H1 (cell line): Measurements from ENCODE around the gene CRISPLD2. TPM values are rescaled to one million over a fixed set of nuclear protein-coding genes. Genes with fewer than 3 reads are reported as not detected.

Experiments
- CTCF ChIA-PET: fragments of 300-600 bp; sonication (Branson Sonifier 250); formaldehyde crosslinking; loops from one replicate; lab custom pipeline; 2021; ENCODE audit not compliant: partially characterized antibody; lab: Charles Lee
- POLR2A ChIA-PET: fragments of 300-600 bp; sonication (Branson Sonifier 250); formaldehyde crosslinking; loops from one replicate; lab custom pipeline; 2021; ENCODE audit warnings: inconsistent platforms; ENCODE audit not compliant: partially characterized antibody; lab: Charles Lee
- DNase-seq, 2 experiments: peaks; one replicate each; pipeline versions ENCODE4 v3.0.0 to v3.0.0-alpha.2; 2010 to 2022; ENCODE audit warnings: low spot score in 2 of 2, low read depth in 1 of 2, mixed read lengths in 1 of 2
- FAIRE-seq: peaks from 2 replicates; lab custom pipeline; 2011; peaks lifted over from hg19 to GRCh38; lab: Jason Lieb, UNC
- H2AFZ ChIP-seq: 2 replicates; pipeline ENCODE4 v1.8.1; 2012; ENCODE audit warnings: low read length, inconsistent platforms
- H2AK5ac ChIP-seq: 2 replicates; pipeline ENCODE4 v1.6.1; 2013; ENCODE audit warnings: low read depth, low read length
- H2BK120ac ChIP-seq: replicated peaks from 2 replicates; pipeline ENCODE3; 2013; ENCODE audit warnings: low read depth, low read length, inconsistent platforms
- H2BK12ac ChIP-seq: 2 replicates; pipeline ENCODE4 v1.6.1; 2013; ENCODE audit warnings: low read depth, low read length
- H2BK15ac ChIP-seq: 2 replicates; pipeline ENCODE4 v1.6.1; 2013; ENCODE audit warnings: low read length
- H2BK20ac ChIP-seq: 2 replicates; pipeline ENCODE4 v1.6.1; 2013; ENCODE audit warnings: low read length
- H2BK5ac ChIP-seq: 2 replicates; pipeline ENCODE4 v1.6.1; 2013; ENCODE audit warnings: low read depth, low read length
- H3K14ac ChIP-seq: 2 replicates; pipeline ENCODE4 v1.6.1; 2013; ENCODE audit warnings: inconsistent platforms; ENCODE audit not compliant: insufficient read length
- H3K18ac ChIP-seq: 2 replicates; pipeline ENCODE4 v1.6.1; 2013; ENCODE audit warnings: low read length; ENCODE audit errors: extremely low read depth
- H3K23ac ChIP-seq: 2 replicates; pipeline ENCODE4 v1.6.1; 2013; ENCODE audit warnings: inconsistent platforms; ENCODE audit not compliant: insufficient read length
- H3K23me2 ChIP-seq: 2 replicates; pipeline ENCODE4 v1.6.1; 2013; ENCODE audit warnings: low read depth, low read length
- H3K27ac ChIP-seq: 2 replicates; pipeline ENCODE4 v1.6.1; 2011; ENCODE audit warnings: low read depth, low read length, inconsistent platforms
- H3K27me3 ChIP-seq, 4 experiments: replicated peaks in 1 of 4; 1 replicate in 1 of 4; 2 replicates in 3 of 4; pipeline versions ENCODE4 v1.6.1 to v1.8.1; 2011 to 2013; ENCODE audit warnings: low read length in 3 of 4, mild to moderate bottlenecking in 3 of 4, inconsistent platforms in 2 of 4, mixed read lengths in 2 of 4, moderate library complexity in 1 of 4; ENCODE audit not compliant: control insufficient read depth in 3 of 4, insufficient read depth in 3 of 4; ENCODE audit errors: extremely low read depth in 1 of 4
- H3K36me3 ChIP-seq, 4 experiments: 2 replicates each; pipeline versions ENCODE4 v1.6.1 to v1.8.1; 2011 to 2013; ENCODE audit warnings: mild to moderate bottlenecking in 4 of 4, low read length in 3 of 4, moderate library complexity in 2 of 4, control low read depth in 1 of 4, inconsistent platforms in 1 of 4; ENCODE audit not compliant: insufficient read depth in 4 of 4, control insufficient read depth in 2 of 4
- H3K4ac ChIP-seq: replicated peaks from 2 replicates; pipeline ENCODE3; 2013; ENCODE audit warnings: low read length, low read depth, mixed read lengths, inconsistent platforms; ENCODE audit not compliant: insufficient read length
- H3K4me1 ChIP-seq, 4 experiments: replicated peaks in 1 of 4; 1 replicate in 1 of 4; 2 replicates in 3 of 4; pipeline versions ENCODE4 v1.6.1 to v1.8.1; 2011 to 2013; ENCODE audit warnings: low read length in 3 of 4, inconsistent platforms in 2 of 4, mixed read lengths in 1 of 4; ENCODE audit not compliant: insufficient read depth in 4 of 4, control insufficient read depth in 3 of 4
- H3K4me2 ChIP-seq, 2 experiments: 2 replicates each; pipeline versions ENCODE4 v1.6.1 to v1.8.1; 2011 to 2013; ENCODE audit warnings: low read depth in 2 of 2, low read length in 2 of 2, control low read depth in 1 of 2, inconsistent platforms in 1 of 2, mild to moderate bottlenecking in 1 of 2; ENCODE audit not compliant: insufficient read depth in 1 of 2
- H3K4me3 ChIP-seq, 4 experiments: fragments of 200-600, 300-600 bp in 1 of 4; sonication (generic), shearing (Covaris generic), sonication (Bioruptor Twin) in 1 of 4; 2 replicates each; pipeline versions ENCODE4 v1.5.1 to v1.8.1; 2011 to 2016; ENCODE audit warnings: low read length in 4 of 4, low read depth in 3 of 4, control low read depth in 2 of 4, inconsistent platforms in 2 of 4, mild to moderate bottlenecking in 2 of 4, mixed read lengths in 1 of 4, moderate library complexity in 1 of 4; ENCODE audit not compliant: insufficient read depth in 2 of 4; ENCODE audit errors: extremely low read depth in 1 of 4
- H3K56ac ChIP-seq: replicated peaks from 2 replicates; pipeline ENCODE3; 2013; ENCODE audit warnings: low read depth, mild to moderate bottlenecking, mixed read lengths, low read length, inconsistent platforms; ENCODE audit not compliant: insufficient read length
- H3K79me1 ChIP-seq: 2 replicates; pipeline ENCODE4 v1.6.1; 2013; ENCODE audit warnings: low read depth, low read length, control low read depth
- H3K79me2 ChIP-seq, 2 experiments: 2 replicates each; pipeline versions ENCODE4 v1.6.1 to v1.8.1; 2012 to 2013; ENCODE audit warnings: low read length in 2 of 2, mild to moderate bottlenecking in 2 of 2, inconsistent platforms in 1 of 2; ENCODE audit not compliant: insufficient read depth in 2 of 2, control insufficient read depth in 1 of 2
- H3K9ac ChIP-seq, 4 experiments: replicated peaks in 1 of 4; 1 replicate in 1 of 4; 2 replicates in 3 of 4; pipeline versions ENCODE4 v1.6.1 to v1.8.1; 2011 to 2013; ENCODE audit warnings: low read depth in 3 of 4, low read length in 3 of 4, control low read depth in 2 of 4, mild to moderate bottlenecking in 2 of 4, moderate library complexity in 2 of 4, inconsistent platforms in 1 of 4; ENCODE audit errors: extremely low read depth in 1 of 4
- H3K9me3 ChIP-seq, 2 experiments: 2 replicates each; pipeline versions ENCODE4 v1.6.1 to v1.8.1; 2012 to 2013; ENCODE audit warnings: mild to moderate bottlenecking in 2 of 2, moderate library complexity in 2 of 2, control low read depth in 1 of 2, inconsistent platforms in 1 of 2, low read depth in 1 of 2, low read length in 1 of 2, mixed read lengths in 1 of 2; ENCODE audit not compliant: insufficient read depth in 2 of 2
- H4K20me1 ChIP-seq, 2 experiments: replicated peaks in 1 of 2; 2 replicates each; pipeline versions ENCODE3 to v1.8.1; 2011 to 2013; ENCODE audit warnings: inconsistent platforms in 2 of 2, low read length in 2 of 2, mild to moderate bottlenecking in 1 of 2; ENCODE audit not compliant: insufficient read depth in 2 of 2, control insufficient read depth in 1 of 2
- H4K5ac ChIP-seq: 2 replicates; pipeline ENCODE4 v1.6.1; 2013; ENCODE audit warnings: low read length, low read depth, mixed read lengths, inconsistent platforms; ENCODE audit not compliant: insufficient read length
- H4K8ac ChIP-seq: 2 replicates; pipeline ENCODE4 v1.8.0; 2013; ENCODE audit warnings: mild to moderate bottlenecking, moderate library complexity, low read length, inconsistent platforms; ENCODE audit not compliant: insufficient read depth; ENCODE audit errors: extremely low read depth
- H4K91ac ChIP-seq: replicated peaks from 2 replicates; pipeline ENCODE3; 2013; ENCODE audit warnings: low read length, mixed read lengths, inconsistent platforms; ENCODE audit not compliant: insufficient read length
- CBX8 ChIP-seq: fragments of 300-800, 300-1000 bp; sonication (generic); IDR thresholded peaks from 2 replicates; pipeline ENCODE4 v1.7.1; 2016; ENCODE audit warnings: low read depth, low read length, borderline replicate concordance
- EGR1 ChIP-seq: IDR thresholded peaks from 2 replicates; pipeline ENCODE4 v1.6.1; 2011; ENCODE audit warnings: low read depth, low read length, borderline replicate concordance
- PHF8 ChIP-seq: fragments of 200-600 bp; sonication (generic); conservative IDR thresholded peaks from 2 replicates; pipeline ENCODE4 v1.7.1; 2012; ENCODE audit warnings: low read depth, mild to moderate bottlenecking, inconsistent platforms, low read length, moderate library complexity
- RXRA ChIP-seq: IDR thresholded peaks from 2 replicates; pipeline ENCODE4 v1.6.1; 2011; ENCODE audit warnings: low read depth, mild to moderate bottlenecking, low read length, moderate library complexity; ENCODE audit not compliant: insufficient read depth
- SP4 ChIP-seq: IDR thresholded peaks from 2 replicates; pipeline ENCODE4 v1.6.1; 2012; ENCODE audit warnings: low read length, inconsistent platforms
- SUZ12 ChIP-seq: fragments of 200-600 bp; sonication (generic); IDR thresholded peaks from 2 replicates; pipeline ENCODE4 v1.6.1; 2012; ENCODE audit warnings: mild to moderate bottlenecking, inconsistent platforms, low read length, moderate library complexity, mixed read lengths
- WGBS, 2 experiments: shearing (Covaris generic) in 1 of 2; methylation state at CpG; one replicate each; pipeline versions ENCODE4 v1.1.6 to v1.1.7; 2013 to 2015; ENCODE audit warnings: low lambda C conversion rate in 2 of 2, mixed read lengths in 2 of 2, inconsistent platforms in 1 of 2, low coverage in 1 of 2, missing lambda C conversion rate in 1 of 2; ENCODE audit not compliant: insufficient replicate concordance in 2 of 2, insufficient coverage in 1 of 2, insufficient read length in 1 of 2; ENCODE audit errors: extremely low coverage in 1 of 2, missing lambda C conversion rate in 1 of 2; 5-methylcytosine and 5-hydroxymethylcytosine counted together
- polyA plus RNA-seq, 7 experiments: library from polyadenylated mRNA; depleted of rRNA in 3 of 7; stranded (reverse) in 5 of 7; unstranded in 2 of 7; fragments of >200 nt in 5 of 7; fragments of 200-250 nt in 2 of 7; gene quantifications; 1 replicate in 5 of 7; 2 replicates in 1 of 7; 4 replicates in 1 of 7; pipeline versions ENCODE4 v1.2.1 to v1.2.3, GENCODE V29; 2011 to 2013; ENCODE audit warnings: missing spikeins in 2 of 7, mixed read lengths in 2 of 7
- total RNA-seq: library from RNA; stranded (reverse); fragmentation: NEBNext Ultra II Directional; extraction: Animal tissue kit (Norgen Biotek cat#: 25700); gene quantifications from 2 replicates; pipeline ENCODE4 v1.2.1, GENCODE V29; 2021

CRISPLD2 gene
- total and polyA plus RNA-seq, 2 of the 8 experiments (the other 6 are each of a cell fraction or from before 2014, with no cell fraction given), result 2.7 to 5.1 TPM

DNA sequence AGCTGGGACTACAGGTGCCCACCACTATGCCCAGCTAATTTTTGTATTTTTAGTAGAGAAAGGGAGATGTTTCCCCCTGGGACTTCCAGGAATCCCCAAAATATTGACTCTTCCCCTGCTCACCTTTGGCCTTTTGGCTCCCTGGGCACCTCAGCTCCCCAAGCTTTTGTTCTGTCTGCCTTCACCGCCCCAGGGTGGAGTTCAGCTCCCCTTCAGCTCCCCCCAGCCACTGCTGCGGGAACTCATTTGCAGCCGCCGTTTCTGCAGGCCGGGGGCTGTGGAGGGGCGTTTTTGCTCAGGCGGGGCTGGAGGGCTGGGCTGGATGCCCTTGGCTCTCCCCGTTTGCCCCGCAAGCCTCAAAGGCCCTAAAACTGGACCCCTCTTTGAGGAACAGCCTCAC is 47.9 kb downstream of the CRISPLD2 start:
- no peak overlapping the region for H3K4me2 ChIP-seq
- TF ChIP-seq PHF8 (no peak), SUZ12 (no peak), CBX8 (no peak), SP4 (no peak), EGR1 (no peak), RXRA (no peak)
- no peak for FAIRE-seq

More for the DNA sequence above, 47.9 kb downstream of the CRISPLD2 start:
- DNase-seq, result no peak
- Histone ChIP-seq H3K9ac (no peak overlapping the region), H3K14ac (no peak overlapping the region), H2AK5ac (no peak overlapping the region), H3K56ac (no peak overlapping the region), H3K27me3 (no peaks in the 10 kb centered on the region), H4K8ac (no peak overlapping the region), H4K5ac (no peak overlapping the region), H3K4ac (no peak overlapping the region), H2AFZ (no peak overlapping the region), H3K18ac (no peak overlapping the region), H3K4me3 (no peak overlapping the region), H3K23me2 (no peaks in the 10 kb centered on the region; the same call in 1 of the 2 replicates), H3K27ac (no peak overlapping the region), H2BK5ac (no peak overlapping the region), H3K79me1 (no peaks in the 10 kb centered on the region), H2BK20ac (no peak overlapping the region), H2BK15ac (no peak overlapping the region), H3K36me3 (no peaks in the 10 kb centered on the region), H4K20me1 (no peaks in the 10 kb centered on the region), H3K9me3 (no peaks in the 10 kb centered on the region), H2BK120ac (no peak overlapping the region), H2BK12ac (no peak overlapping the region), H3K23ac (no peak overlapping the region), H3K79me2 (no peaks in the 10 kb centered on the region), H4K91ac (no peak overlapping the region), H3K4me1 (no peaks in the 10 kb centered on the region)
- CTCF ChIA-PET, result interaction anchor here (0.6 to 0.9 kb wide), 2 partner anchors 51 to 92 kb away, joined by 3 to 4 read pairs; no protein-coding TSS in a partner anchor
- WGBS, 2 experiments, result 84% methylated on average over 9 of the region's 9 CpGs; no CpG with 5 or more reads in 1 of the 2 experiments
- POLR2A ChIA-PET, result no interaction called here
